Measurements from ENCODE around the gene PAK6. TPM values are rescaled to one million over a fixed set of nuclear protein-coding genes. Genes with fewer than 3 reads are reported as not detected.

PAK6 gene
- polyA plus RNA-seq, 2 of the 4 experiments (the other 2 are of a cell fraction) = 0.10 to 0.16 TPM

GRCh38 chr15:40250771-40251483, 12.1 kb downstream of the PAK6 start:
- FAIRE-seq (no peak), ATAC-seq (no peak), DNase-seq (ENCODE audit: low read depth in 1 of 2, low spot score in 1 of 2) (no peak)
- ChIA-PET POLR2A (no interaction called here), CTCF (interaction anchor here (0.6 to 16.4 kb wide), 6 partner anchors 12 to 46 kb away, joined by 3 to 144 read pairs (median 3); partner anchors contain the start of gene PAK6)
- WGBS (ENCODE audit: missing lambda C conversion rate) = 69% methylated on average over 13 of the region's 13 CpGs
- H3K4me1 ChIP-seq = no peaks in the 10 kb centered on the region
- no peaks in the 10 kb centered on the region for H3K9me3 ChIP-seq
- no peak overlapping the region for H3K4me2 ChIP-seq
- no peak overlapping the region for H3K4me3 ChIP-seq
- H3K27ac ChIP-seq = no peak overlapping the region
- TF ChIP-seq JUN (IDR thresholded peaks at IDR 0.05) (no peak), EHMT2 (IDR thresholded peaks at IDR 0.05; ENCODE audit: low read depth) (no peak)
- TF ChIP-seq, protein P1, sequence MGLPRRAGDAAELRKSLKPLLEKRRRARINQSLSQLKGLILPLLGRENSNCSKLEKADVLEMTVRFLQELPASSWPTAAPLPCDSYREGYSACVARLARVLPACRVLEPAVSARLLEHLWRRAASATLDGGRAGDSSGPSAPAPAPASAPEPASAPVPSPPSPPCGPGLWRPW (IDR thresholded peaks at IDR 0.05) = no peak

DNA sequence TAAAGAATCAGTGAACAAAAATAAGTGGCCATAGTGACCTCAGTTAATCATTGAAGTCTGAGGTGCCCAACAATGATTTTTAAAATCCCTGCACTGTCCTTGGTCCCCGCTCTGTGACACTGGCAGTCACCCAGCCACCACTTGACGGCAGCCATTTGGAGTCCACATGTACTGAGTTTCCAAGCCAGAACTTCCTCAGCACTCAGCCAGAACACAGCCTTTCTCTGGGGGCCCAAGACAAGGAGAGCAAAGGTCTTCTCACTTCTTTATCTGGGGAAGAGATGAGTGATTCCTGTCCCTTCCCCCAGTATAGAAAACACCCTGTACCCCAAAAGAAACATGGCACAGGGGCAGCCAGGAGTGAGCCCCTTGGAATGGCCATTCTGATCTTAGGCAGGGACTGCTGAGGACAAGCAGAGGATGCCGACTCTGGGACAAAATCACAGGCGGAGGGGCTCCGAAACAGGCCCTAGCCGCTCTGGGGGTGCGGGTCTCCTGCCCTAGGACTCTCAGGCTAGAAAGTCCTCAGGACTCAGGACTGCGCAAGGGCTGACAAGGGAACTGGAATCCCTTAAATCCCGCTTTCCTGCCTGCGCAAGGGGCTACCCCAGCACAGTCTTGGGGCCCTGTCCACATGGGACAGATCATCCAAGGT, 12.8 kb downstream of the PAK6 start:
- DNase-seq (ENCODE audit: low read depth in 1 of 2, low spot score in 1 of 2) (no peak), FAIRE-seq (no peak), ATAC-seq (no peak)
- no peak for TF ChIP-seq GATA3 (IDR thresholded peaks at IDR 0.05; ENCODE audit: borderline replicate concordance)
- no peak overlapping the region for H3K4me3 ChIP-seq
- no peak overlapping the region for H3K4me2 ChIP-seq
- H3K4me1 ChIP-seq = no peaks in the 10 kb centered on the region
- WGBS (ENCODE audit: missing lambda C conversion rate) = 88% methylated on average over 9 of the region's 10 CpGs
- no peaks in the 10 kb centered on the region for H3K9me3 ChIP-seq
- H3K27ac ChIP-seq = no peak overlapping the region
- ChIA-PET CTCF (interaction anchor here (1.1 to 16.4 kb wide), 3 partner anchors 11 to 22 kb away, joined by 3 to 144 read pairs (median 3); partner anchors contain the start of gene PAK6), POLR2A (no interaction called here)

- DNase-seq (ENCODE audit: low read depth in 1 of 2, low spot score in 1 of 2) (no peak), ATAC-seq (no peak), FAIRE-seq (no peak)
- Histone ChIP-seq H3K4me3 (no peak overlapping the region), H3K9me3 (no peaks in the 10 kb centered on the region), H3K27ac (no peak overlapping the region), H3K4me1 (no peaks in the 10 kb centered on the region), H3K4me2 (no peak overlapping the region)
- WGBS (ENCODE audit: missing lambda C conversion rate) = 93% methylated on average over 20 of the region's 27 CpGs
- POLR2A ChIA-PET = no interaction called here
- TF ChIP-seq FOSB (CRISPR knock-in tag; IDR thresholded peaks at IDR 0.05) (no peak), NPAS2 (CRISPR knock-in tag; IDR thresholded peaks at IDR 0.05; ENCODE audit: borderline replicate concordance) (no peak), SREBF2 (IDR thresholded peaks at IDR 0.05) (no peak), ZFP36 (IDR thresholded peaks at IDR 0.05; ENCODE audit: borderline replicate concordance, partially characterized antibody) (no peak), FOXS1 (CRISPR knock-in tag; IDR thresholded peaks at IDR 0.05) (no peak), RAD21 (conservative IDR thresholded peaks at IDR 0.05 in 1 of 2, IDR thresholded peaks at IDR 0.05 in 1 of 2) (no peak), ZC3H11A (IDR thresholded peaks at IDR 0.05) (no peak), FOSL2 (IDR thresholded peaks at IDR 0.05) (no peak), FOSL2 (CRISPR knock-in tag; IDR thresholded peaks at IDR 0.05) (no peak), GATA3 (IDR thresholded peaks at IDR 0.05; ENCODE audit: borderline replicate concordance) (no peak), NFE2L2 (conservative IDR thresholded peaks at IDR 0.05; ENCODE audit: low read length) (no peak), CEBPB (IDR thresholded peaks at IDR 0.05) (no peak), NR3C1 (IDR thresholded peaks at IDR 0.05) (no peak)
- CTCF ChIA-PET = no interaction called here
Measured at GRCh38 chr15:40252141-40252437, 13.2 kb downstream of the PAK6 start.

GRCh38 chr15:40252438-40253166, 13.7 kb downstream of the PAK6 start:
- Histone ChIP-seq H3K27ac (peak overlapping the region in 1 of 2 experiments; percentile 46; a peak in 1 of 6 replicates), H3K4me3 (peak overlapping the region; percentile 24; the same call in 1 of the 3 replicates), H3K4me2 (peak overlapping the region; percentile 44; the same call in 2 of the 3 replicates), H3K9me3 (no peaks in the 10 kb centered on the region), H3K4me1 (no peaks in the 10 kb centered on the region)
- FAIRE-seq (no peak), ATAC-seq (no peak; a peak in 2 of 6 replicates), DNase-seq (ENCODE audit: low read depth in 1 of 2, low spot score in 1 of 2) (no peak)
- 59% methylated on average over 23 of the region's 82 CpGs for WGBS (ENCODE audit: missing lambda C conversion rate)
- POLR2A ChIA-PET = no interaction called here
- CTCF ChIA-PET = interaction anchor here (19.1 kb wide), 1 partner anchor 23 kb away, joined by 248 read pairs; no protein-coding TSS in a partner anchor
- TF ChIP-seq RAD21 (conservative IDR thresholded peaks at IDR 0.05 in 1 of 2, IDR thresholded peaks at IDR 0.05 in 1 of 2) (no peak), RARB (CRISPR knock-in tag; IDR thresholded peaks at IDR 0.05) (no peak), KDM1A (IDR thresholded peaks at IDR 0.05; ENCODE audit: low read depth) (no peak), ZSCAN20 (CRISPR knock-in tag; IDR thresholded peaks at IDR 0.05) (no peak), EP300 (IDR thresholded peaks at IDR 0.05) (no peak), MAX (IDR thresholded peaks at IDR 0.05) (no peak), ESRRA (IDR thresholded peaks at IDR 0.05; ENCODE audit: borderline replicate concordance, low read length) (no peak), CHD2 (IDR thresholded peaks at IDR 0.05; ENCODE audit: low read length, partially characterized antibody) (no peak), MAZ (IDR thresholded peaks at IDR 0.05; ENCODE audit: borderline replicate concordance, low read depth, low read length) (no peak), GATA3 (IDR thresholded peaks at IDR 0.05; ENCODE audit: borderline replicate concordance) (no peak), SREBF2 (IDR thresholded peaks at IDR 0.05) (no peak)
- TF ChIP-seq, protein P2, sequence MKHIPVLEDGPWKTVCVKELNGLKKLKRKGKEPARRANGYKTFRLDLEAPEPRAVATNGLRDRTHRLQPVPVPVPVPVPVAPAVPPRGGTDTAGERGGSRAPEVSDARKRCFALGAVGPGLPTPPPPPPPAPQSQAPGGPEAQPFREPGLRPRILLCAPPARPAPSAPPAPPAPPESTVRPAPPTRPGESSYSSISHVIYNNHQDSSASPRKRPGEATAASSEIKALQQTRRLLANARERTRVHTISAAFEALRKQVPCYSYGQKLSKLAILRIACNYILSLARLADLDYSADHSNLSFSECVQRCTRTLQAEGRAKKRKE (CRISPR knock-in tag; IDR thresholded peaks at IDR 0.05; ENCODE audit: low read depth) = no peak
- TF ChIP-seq, protein P1 (IDR thresholded peaks at IDR 0.05) = no peak
